K562 (cell line): Measurements from ENCODE around the gene DMRT2. TPM values are rescaled to one million over a fixed set of nuclear protein-coding genes. Genes with fewer than 3 reads are reported as not detected.

Source experiments
- ATAC-seq: fragments of 200-7000 bp; cut with Tn5 transposase; 3 replicates; pipeline ENCODE4 v1.9.1; 2020; ENCODE audit warnings: moderate library complexity
- BruUV-seq: library from RNA; stranded (reverse); fragments of 400-500 nt; replicated peaks from 2 replicates; lab custom pipeline; 2021; lab: Mats Ljungman, UMichigan
- CTCF ChIA-PET: fragments of 300-600 bp; formaldehyde crosslinking; extraction: SDS; loops from one replicate; lab custom pipeline; 2021; ENCODE audit warnings: low intra/inter-chr PET ratio; lab: Yijun Ruan, JAX
- POLR2A ChIA-PET: fragments of 300-600, 350-650 bp; sonication (Branson Sonifier 250); formaldehyde crosslinking; extraction: SDS; loops from one replicate; lab custom pipeline; 2021; ENCODE audit warnings: antibody characterized with exemption, inconsistent platforms; lab: Yijun Ruan, JAX
- DNase-seq, 4 experiments: peaks; one replicate each; pipeline versions ENCODE4 v3.0.0 to v3.0.0-alpha.2; 2011 to 2018; ENCODE audit warnings: low spot score in 3 of 4, mixed read lengths in 3 of 4; ENCODE audit errors: extremely low read depth in 1 of 4
- FAIRE-seq: peaks from 2 replicates; lab custom pipeline; 2011; peaks lifted over from hg19 to GRCh38; lab: Jason Lieb, UNC
- H2AFZ ChIP-seq: 2 replicates; pipeline ENCODE4 v1.6.0; 2011; ENCODE audit warnings: low read depth, low read length, control low read depth, inconsistent platforms
- H3K27ac ChIP-seq: fragments of 200-600 bp; 3 replicates; pipeline ENCODE4 v1.8.0; 2011; ENCODE audit warnings: low read depth, mild to moderate bottlenecking, control low read depth, inconsistent platforms, low read length, moderate library complexity, mixed read lengths; ENCODE audit errors: extremely low read depth
- H3K27me3 ChIP-seq, 2 experiments: fragments of 300-600 bp in 1 of 2; 2 replicates in 1 of 2; 3 replicates in 1 of 2; pipeline versions ENCODE4 v1.6.0 to v1.8.0; 2011; ENCODE audit warnings: inconsistent platforms in 2 of 2, low read length in 2 of 2, mild to moderate bottlenecking in 1 of 2, mixed read lengths in 1 of 2, moderate library complexity in 1 of 2; ENCODE audit not compliant: control insufficient read depth in 2 of 2, insufficient read depth in 2 of 2
- H3K36me3 ChIP-seq: fragments of 300-600 bp; 3 replicates; pipeline ENCODE4 v1.8.0; 2011; ENCODE audit warnings: mild to moderate bottlenecking, low read length, inconsistent platforms; ENCODE audit not compliant: control insufficient read depth, insufficient read depth
- H3K4me1 ChIP-seq, 2 experiments: fragments of 200-600 bp in 1 of 2; replicated peaks in 1 of 2; 2 replicates in 1 of 2; 3 replicates in 1 of 2; pipeline versions ENCODE4 v1.5.1 to v1.8.0; 2011; ENCODE audit warnings: inconsistent platforms in 2 of 2, low read length in 2 of 2, mild to moderate bottlenecking in 1 of 2, mixed read lengths in 1 of 2, moderate library complexity in 1 of 2; ENCODE audit not compliant: control insufficient read depth in 2 of 2, insufficient read depth in 2 of 2
- H3K4me2 ChIP-seq: 2 replicates; pipeline ENCODE4 v1.6.1; 2011; ENCODE audit warnings: low read length, control low read depth, inconsistent platforms, mixed read lengths; ENCODE audit not compliant: insufficient read depth
- H3K4me3 ChIP-seq: fragments of 200-600 bp; sonication (generic), shearing (Covaris generic); 2 replicates; pipeline ENCODE4 v1.5.1; 2016; ENCODE audit warnings: control low read depth, inconsistent platforms
- H3K79me2 ChIP-seq: fragments of 200-600 bp; 3 replicates; pipeline ENCODE4 v1.8.0; 2011; ENCODE audit warnings: low read length, inconsistent platforms; ENCODE audit not compliant: control insufficient read depth, insufficient read depth
- H3K9ac ChIP-seq, 2 experiments: 2 replicates each; pipeline versions ENCODE4 v1.6.0 to v1.6.1; 2011; ENCODE audit warnings: low read depth in 2 of 2, low read length in 2 of 2, control low read depth in 1 of 2, inconsistent platforms in 1 of 2, mild to moderate bottlenecking in 1 of 2, mixed read lengths in 1 of 2; ENCODE audit not compliant: insufficient read depth in 1 of 2
- H3K9me1 ChIP-seq: one replicate; pipeline ENCODE4 v1.6.0; 2011; ENCODE audit warnings: inconsistent platforms, mild to moderate bottlenecking, low read length, moderate library complexity; ENCODE audit not compliant: control insufficient read depth, insufficient read depth
- H3K9me3 ChIP-seq: replicated peaks from 2 replicates; pipeline ENCODE4 v1.5.1; 2011; ENCODE audit warnings: low read depth, low read length, inconsistent platforms; ENCODE audit not compliant: control insufficient read depth, insufficient read depth
- H4K20me1 ChIP-seq: replicated peaks from 2 replicates; pipeline ENCODE4 v1.6.1; 2011; ENCODE audit warnings: low read length, inconsistent platforms, mixed read lengths; ENCODE audit not compliant: control insufficient read depth, insufficient read depth
- ATF7 ChIP-seq: fragments of 450-650 bp; IDR thresholded peaks from 2 replicates; pipeline ENCODE4 v1.7.1; 2014; ENCODE audit warnings: mild to moderate bottlenecking, moderate library complexity
- GTF2F1 ChIP-seq: IDR thresholded peaks from 2 replicates; pipeline ENCODE4 v1.6.1; 2011; ENCODE audit warnings: low read depth, low read length, improper control_type of control experiment
- HCFC1 ChIP-seq: IDR thresholded peaks from 2 replicates; pipeline ENCODE4 v1.6.1; 2012; ENCODE audit warnings: low read depth, low read length, improper control_type of control experiment
- HMG20B ChIP-seq: fragments of 250-450 bp; sonication (Bioruptor Pico); IDR thresholded peaks from 2 replicates; pipeline ENCODE4 v1.5.0; 2021; ENCODE audit warnings: mild to moderate bottlenecking
- NR4A1 ChIP-seq, 2 experiments: fragments of 250-450 bp in 1 of 2; fragments of 450-650 bp in 1 of 2; sonication (Bioruptor Pico) in 1 of 2; IDR thresholded peaks; 2 replicates each; pipeline versions ENCODE4 v1.4.0 to v1.6.1; 2016 to 2020; ENCODE audit warnings: mild to moderate bottlenecking in 2 of 2, missing compliant biosample characterization in 1 of 2, missing genetic modification characterization in 1 of 2, moderate library complexity in 1 of 2
- RBM14 ChIP-seq: fragments of 200-400 bp; formaldehyde crosslinking; IDR thresholded peaks from 2 replicates; pipeline ENCODE4 v1.6.1; 2018; ENCODE audit warnings: low read depth, mild to moderate bottlenecking, low read length, moderate library complexity, borderline replicate concordance; ENCODE audit not compliant: insufficient read depth
- UBTF ChIP-seq, 2 experiments: IDR thresholded peaks; 2 replicates each; pipeline ENCODE4 v1.6.1; 2012; ENCODE audit warnings: improper control_type of control experiment in 2 of 2, low read depth in 2 of 2, low read length in 2 of 2, borderline replicate concordance in 1 of 2
- ZNF253 ChIP-seq: fragments of 250-450 bp; sonication (Bioruptor Pico); conservative IDR thresholded peaks from 2 replicates; pipeline ENCODE4 v1.6.1; 2021; ENCODE audit warnings: mild to moderate bottlenecking
- ZNF311 ChIP-seq: fragments of 250-450 bp; sonication (Bioruptor Pico); IDR thresholded peaks from 2 replicates; pipeline ENCODE4 v1.4.0; 2020; ENCODE audit warnings: mild to moderate bottlenecking, moderate library complexity
- ZNF76 ChIP-seq: fragments of 250-450 bp; sonication (Bioruptor Pico); IDR thresholded peaks from 2 replicates; pipeline ENCODE4 v1.4.0; 2020; ENCODE audit warnings: mild to moderate bottlenecking, moderate library complexity, borderline replicate concordance
- WGBS: fragments of 100-300 bp; shearing (Covaris generic); methylation state at CpG from one replicate; pipeline ENCODE4 v1.1.6; 2016; ENCODE audit warnings: low coverage, mixed read lengths; ENCODE audit not compliant: insufficient coverage; ENCODE audit errors: missing lambda C conversion rate; 5-methylcytosine and 5-hydroxymethylcytosine counted together
- in situ Hi-C: fragments of 300-500 bp; cut with MboI; formaldehyde crosslinking; loops from 4 replicates; pipeline ENCODE4 v1.15.0; 2018; ENCODE audit warnings: inconsistent platforms, mixed read lengths
- intact Hi-C: fragments of 100-400 bp; cut with micrococcal nuclease; formaldehyde crosslinking; loops from 2 replicates; pipeline ENCODE4 v1.14.2; 2022
- polyA plus RNA-seq, 8 experiments: library from polyadenylated mRNA; depleted of rRNA in 4 of 8; stranded (reverse) in 5 of 8; unstranded in 3 of 8; fragments of >200 nt; fragmentation: Nextera tagmentation in 2 of 8; fragmentation: Illumina TruSeq in 1 of 8; extraction: Ambion mirVana in 2 of 8; extraction: Trizol in 1 of 8; gene quantifications; 2 replicates each; pipeline versions ENCODE4 v1.2.1 to v1.2.3, GENCODE V29; 2011 to 2014; ENCODE audit warnings: inconsistent platforms in 1 of 8, missing spikeins in 1 of 8
- total RNA-seq, 7 experiments: library from RNA; depleted of rRNA in 6 of 7; stranded (reverse); fragments of >200 nt in 6 of 7; fragmentation: Illumina TruSeq in 2 of 7; extraction: Trizol in 2 of 7; gene quantifications; 2 replicates each; pipeline versions ENCODE4 v1.2.1 to v1.2.3, GENCODE V29; 2011 to 2021; ENCODE audit warnings: low replicate concordance in 1 of 7
- TF ChIP-seq, protein P1 (sequence below): fragments of 450-650 bp; formaldehyde crosslinking; IDR thresholded peaks from 2 replicates; pipeline ENCODE4 v1.4.0; 2022; ENCODE audit warnings: missing genetic modification characterization
- TF ChIP-seq, protein P2 (sequence below): fragments of 450-650 bp; IDR thresholded peaks from 2 replicates; pipeline ENCODE4 v1.6.1; 2016; ENCODE audit warnings: low read depth, mild to moderate bottlenecking, moderate library complexity

The DMRT2 gene
- total and polyA plus RNA-seq, 9 of the 15 experiments (the other 6 are each of a cell fraction or from before 2014, with no cell fraction given): not detected

- FAIRE-seq: no peak
- H3K4me2 ChIP-seq: no peak overlapping the region
These were observed 18.1 kb upstream of the DMRT2 start for GRCh38 chr9:1031951-1032601.

DNA sequence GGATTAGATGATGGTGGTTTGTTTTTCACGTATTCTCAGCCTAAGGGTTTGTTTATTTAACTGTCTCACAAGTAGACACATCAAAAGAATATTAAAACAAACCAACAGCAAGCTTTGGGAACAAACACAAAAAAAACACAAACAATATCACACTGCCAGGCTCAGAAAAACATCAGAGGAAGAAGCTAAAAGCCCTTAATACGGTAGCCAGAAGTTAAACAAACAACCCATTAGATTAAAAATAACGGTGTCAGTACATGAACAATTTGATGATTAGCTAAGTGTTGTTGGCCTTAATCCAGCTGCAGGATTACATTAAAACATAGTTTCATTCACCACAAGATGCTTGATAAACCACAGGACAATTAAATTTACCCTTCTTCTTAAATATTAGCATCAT, 15.9 kb upstream of the DMRT2 start:
- Histone ChIP-seq H3K4me1 (no peaks in the 10 kb centered on the region), H3K27me3 (no peaks in the 10 kb centered on the region), H3K9me1 (no peaks in the 10 kb centered on the region), H4K20me1 (no peaks in the 10 kb centered on the region), H2AFZ (no peak overlapping the region), H3K9ac (no peak overlapping the region), H3K9me3 (no peaks in the 10 kb centered on the region), H3K36me3 (no peaks in the 10 kb centered on the region), H3K4me3 (no peak overlapping the region), H3K4me2 (no peak overlapping the region), H3K27ac (no peak overlapping the region), H3K79me2 (no peaks in the 10 kb centered on the region)
- intact Hi-C loops (no loop called here), in situ Hi-C loops (no loop called here)
- no peak for TF ChIP-seq ZNF253
- no peak for TF ChIP-seq ATF7
- no peak for TF ChIP-seq UBTF (IDR thresholded peaks at IDR 0.05; ENCODE audit: borderline replicate concordance in 1 of 2, low read depth in 2 of 2, low read length in 2 of 2)
- TF ChIP-seq, protein P1, sequence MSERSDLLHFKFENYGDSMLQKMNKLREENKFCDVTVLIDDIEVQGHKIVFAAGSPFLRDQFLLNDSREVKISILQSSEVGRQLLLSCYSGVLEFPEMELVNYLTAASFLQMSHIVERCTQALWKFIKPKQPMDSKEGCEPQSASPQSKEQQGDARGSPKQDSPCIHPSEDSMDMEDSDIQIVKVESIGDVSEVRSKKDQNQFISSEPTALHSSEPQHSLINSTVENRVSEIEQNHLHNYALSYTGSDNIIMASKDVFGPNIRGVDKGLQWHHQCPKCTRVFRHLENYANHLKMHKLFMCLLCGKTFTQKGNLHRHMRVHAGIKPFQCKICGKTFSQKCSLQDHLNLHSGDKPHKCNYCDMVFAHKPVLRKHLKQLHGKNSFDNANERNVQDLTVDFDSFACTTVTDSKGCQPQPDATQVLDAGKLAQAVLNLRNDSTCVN: no peak
- TF ChIP-seq GTF2F1: no peak
- no peak for TF ChIP-seq HMG20B (CRISPR knock-in tag)
- no peak for TF ChIP-seq ZNF311
- TF ChIP-seq, protein P2, sequence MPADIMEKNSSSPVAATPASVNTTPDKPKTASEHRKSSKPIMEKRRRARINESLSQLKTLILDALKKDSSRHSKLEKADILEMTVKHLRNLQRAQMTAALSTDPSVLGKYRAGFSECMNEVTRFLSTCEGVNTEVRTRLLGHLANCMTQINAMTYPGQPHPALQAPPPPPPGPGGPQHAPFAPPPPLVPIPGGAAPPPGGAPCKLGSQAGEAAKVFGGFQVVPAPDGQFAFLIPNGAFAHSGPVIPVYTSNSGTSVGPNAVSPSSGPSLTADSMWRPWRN: no peak
- no peak for TF ChIP-seq NR4A1 (CRISPR knock-in tag; IDR thresholded peaks at IDR 0.05)
- no peak for TF ChIP-seq NR4A1 (tag; IDR thresholded peaks at IDR 0.05)
- DNase-seq (no peak), FAIRE-seq (no peak), ATAC-seq (no peak)
- ChIA-PET CTCF (no interaction called here), POLR2A (no interaction called here)
- no TSS peak for BruUV-seq
- WGBS: 0% methylated on average over 3 of the region's 3 CpGs

More at GRCh38 chr9:1031951-1032601, 18.1 kb upstream of the DMRT2 start:
- in situ Hi-C loops (no loop called here), intact Hi-C loops (no loop called here)
- under 1% methylated on average over 13 of the region's 14 CpGs for WGBS
- Histone ChIP-seq H3K9me3 (no peaks in the 10 kb centered on the region), H3K27me3 (no peaks in the 10 kb centered on the region), H3K79me2 (no peaks in the 10 kb centered on the region), H3K4me3 (no peak overlapping the region), H3K9me1 (no peaks in the 10 kb centered on the region), H3K27ac (no peak overlapping the region), H4K20me1 (no peaks in the 10 kb centered on the region), H2AFZ (no peak overlapping the region), H3K36me3 (no peaks in the 10 kb centered on the region), H3K9ac (no peak overlapping the region), H3K4me1 (no peaks in the 10 kb centered on the region)
- ATAC-seq: no peak
- BruUV-seq: no TSS peak
- ChIA-PET POLR2A (no interaction called here), CTCF (no interaction called here)
- no peak for TF ChIP-seq ZNF76 (CRISPR knock-in tag)
- no peak for TF ChIP-seq HCFC1
- TF ChIP-seq RBM14: no peak
- DNase-seq: no peak
